GM12878 (cell line): Measurements from ENCODE around the gene CD48. TPM values are rescaled to one million over a fixed set of nuclear protein-coding genes. Genes with fewer than 3 reads are reported as not detected.
A peak's percentile ranks its signal among the peaks of the same experiment; 100 is the strongest.

ENCODE experiments used
- BCLAF1 ChIP-seq: fragments of 450-650 bp; IDR thresholded peaks from 2 replicates; pipeline ENCODE4 v1.6.1; 2017; ENCODE audit warnings: antibody characterized with exemption, mild to moderate bottlenecking, moderate library complexity
- BHLHE40 ChIP-seq, 2 experiments: fragments of 450-650 bp in 1 of 2; IDR thresholded peaks; 2 replicates each; pipeline ENCODE4 v1.6.1; 2011 to 2017; ENCODE audit warnings: low read depth in 2 of 2, borderline replicate concordance in 1 of 2, improper control_type of control experiment in 1 of 2, low read length in 1 of 2, mild to moderate bottlenecking in 1 of 2
- ETV6 ChIP-seq, 2 experiments: fragments of 450-650 bp in 1 of 2; IDR thresholded peaks in 1 of 2; conservative IDR thresholded peaks in 1 of 2; 2 replicates each; pipeline ENCODE4 v1.6.1; 2014; ENCODE audit warnings: antibody characterized with exemption in 1 of 2, borderline replicate concordance in 1 of 2, low read depth in 1 of 2, mild to moderate bottlenecking in 1 of 2, moderate library complexity in 1 of 2
- EZH2 ChIP-seq: IDR thresholded peaks from 2 replicates; pipeline ENCODE4 v1.6.1; 2012; ENCODE audit warnings: low read depth, mild to moderate bottlenecking, control low read depth, inconsistent platforms, low read length, borderline replicate concordance; ENCODE audit not compliant: control insufficient read depth
- FOXM1 ChIP-seq: IDR thresholded peaks from 2 replicates; pipeline ENCODE4 v1.6.1; 2012; ENCODE audit warnings: low read depth, mild to moderate bottlenecking, inconsistent platforms, low read length, moderate library complexity
- NFYB ChIP-seq: IDR thresholded peaks from 2 replicates; pipeline ENCODE4 v1.6.1; 2011; ENCODE audit warnings: low read depth, mild to moderate bottlenecking, low read length, improper control_type of control experiment, moderate library complexity; ENCODE audit not compliant: insufficient read depth
- RFX5 ChIP-seq: IDR thresholded peaks from 2 replicates; pipeline ENCODE4 v1.6.1; 2011; ENCODE audit warnings: low read depth, low read length, improper control_type of control experiment
- SIN3A ChIP-seq: IDR thresholded peaks from 2 replicates; pipeline ENCODE4 v1.6.1; 2012; ENCODE audit warnings: low read depth, low read length, improper control_type of control experiment
- SMAD5 ChIP-seq: IDR thresholded peaks from 2 replicates; pipeline ENCODE4 v1.6.1; 2016; ENCODE audit warnings: antibody characterized with exemption, low read depth
- SUZ12 ChIP-seq: fragments of 200-600 bp; sonication (generic); IDR thresholded peaks from one replicate; pipeline ENCODE4 v1.6.1; 2018; ENCODE audit warnings: antibody characterized with exemption, mild to moderate bottlenecking; ENCODE audit not compliant: unreplicated experiment
- TCF12 ChIP-seq: IDR thresholded peaks from 2 replicates; pipeline ENCODE4 v1.6.1; 2011; ENCODE audit warnings: low read depth, mild to moderate bottlenecking, low read length
- YY1 ChIP-seq: IDR thresholded peaks from 2 replicates; pipeline ENCODE4 v1.6.1; 2011; ENCODE audit warnings: low read depth, mild to moderate bottlenecking, low read length
- ZNF384 ChIP-seq: IDR thresholded peaks from 2 replicates; pipeline ENCODE4 v1.6.1; 2012; ENCODE audit warnings: low read depth, mild to moderate bottlenecking, low read length, improper control_type of control experiment, borderline replicate concordance
- polyA plus RNA-seq, 11 experiments: library from polyadenylated mRNA; depleted of rRNA in 4 of 11; unstranded in 6 of 11; stranded (reverse) in 5 of 11; fragments of >200 nt; fragmentation: Nextera tagmentation in 4 of 11; fragmentation: Illumina TruSeq in 1 of 11; extraction: Ambion mirVana in 4 of 11; extraction: Trizol in 1 of 11; gene quantifications; 1 replicate in 1 of 11; 2 replicates in 10 of 11; pipeline versions ENCODE4 v1.2.1 to v1.2.3, GENCODE V29; 2011 to 2016; ENCODE audit warnings: inconsistent platforms in 2 of 11, missing spikeins in 2 of 11, low read depth in 1 of 11
- total RNA-seq, 4 experiments: library from RNA; depleted of rRNA in 3 of 4; stranded (reverse); fragments of >200 nt in 3 of 4; fragmentation: Illumina TruSeq in 1 of 4; extraction: Trizol in 1 of 4; gene quantifications; 2 replicates each; pipeline versions ENCODE4 v1.2.1 to v1.2.3, GENCODE V29; 2013 to 2021
- TF ChIP-seq, protein P1 (sequence below): fragments of 450-650 bp; formaldehyde crosslinking; IDR thresholded peaks from 2 replicates; pipeline ENCODE4 v1.5.0; 2022; ENCODE audit warnings: mild to moderate bottlenecking, missing genetic modification characterization
- TF ChIP-seq, protein P2 (sequence below): IDR thresholded peaks from 2 replicates; pipeline ENCODE4 v1.6.1; 2011; ENCODE audit warnings: low read depth, low read length, improper control_type of control experiment, borderline replicate concordance
- TF ChIP-seq, protein P3 (sequence below): fragments of 450-650 bp; IDR thresholded peaks from 2 replicates; pipeline ENCODE4 v1.6.1; 2016; ENCODE audit warnings: mild to moderate bottlenecking, moderate library complexity, borderline replicate concordance

Gene CD48
- total and polyA plus RNA-seq, 10 of the 15 experiments (the other 5 are each of a cell fraction or from before 2014, with no cell fraction given) = 302 to 1,315 (median 430) TPM

DNA sequence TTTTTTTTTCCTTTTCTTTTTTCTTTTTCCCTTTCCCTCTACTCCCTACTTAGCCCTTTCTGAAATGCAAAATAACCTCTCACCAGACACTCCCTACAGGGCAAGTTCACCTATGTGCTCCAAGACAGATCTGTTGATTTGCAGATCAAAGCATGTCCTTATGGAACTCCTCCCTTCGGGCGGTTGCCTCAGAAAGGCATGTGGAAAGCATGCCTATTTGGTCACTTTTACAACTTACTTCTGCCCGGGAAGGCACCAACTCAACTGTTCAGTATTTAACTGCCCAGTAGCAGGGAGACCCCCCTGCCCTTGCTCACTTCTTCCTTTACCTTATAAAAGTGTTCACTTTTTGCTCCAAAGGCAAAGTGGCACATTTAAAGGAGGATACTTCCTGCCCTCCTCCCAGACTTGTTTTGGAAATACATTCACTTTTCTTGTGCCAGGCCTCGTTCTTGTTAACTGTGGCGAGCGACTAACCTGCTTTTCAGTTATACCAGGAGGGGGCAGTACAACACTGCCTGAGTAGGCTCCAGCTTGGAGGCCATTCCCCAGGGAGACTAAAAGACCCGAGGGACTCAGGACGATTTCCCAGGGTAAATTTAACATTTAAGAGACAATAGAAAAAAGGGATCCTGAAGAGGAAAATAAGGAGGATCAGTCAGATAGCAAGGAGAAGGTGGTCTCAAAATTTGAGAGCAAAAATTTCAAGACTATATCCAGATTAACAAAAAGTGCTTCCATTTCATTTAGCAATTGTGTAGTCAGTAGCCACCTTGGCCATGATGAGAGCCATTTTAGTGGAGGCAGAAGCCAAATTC, 15.1 kb upstream of the CD48 start (continued):
- TF ChIP-seq BHLHE40 (IDR thresholded peaks at IDR 0.05; ENCODE audit: borderline replicate concordance in 1 of 2, low read depth in 2 of 2, low read length in 1 of 2) (peak in 1 of 2 experiments; percentile 40; a peak in 2 of 4 replicates), SUZ12 (no peak), SMAD5 (no peak), RFX5 (no peak), NFYB (no peak), BCLAF1 (no peak), TCF12 (peak; percentile 96), ZNF384 (peak; percentile 29; the same call in 1 of the 2 replicates), YY1 (peak; percentile 90), ETV6 (conservative IDR thresholded peaks at IDR 0.05 in 1 of 2, IDR thresholded peaks at IDR 0.05 in 1 of 2; ENCODE audit: borderline replicate concordance in 1 of 2, low read depth in 1 of 2) (no peak), FOXM1 (peak; percentile 88), SIN3A (no peak), EZH2 (no peak)
- TF ChIP-seq, protein P1, sequence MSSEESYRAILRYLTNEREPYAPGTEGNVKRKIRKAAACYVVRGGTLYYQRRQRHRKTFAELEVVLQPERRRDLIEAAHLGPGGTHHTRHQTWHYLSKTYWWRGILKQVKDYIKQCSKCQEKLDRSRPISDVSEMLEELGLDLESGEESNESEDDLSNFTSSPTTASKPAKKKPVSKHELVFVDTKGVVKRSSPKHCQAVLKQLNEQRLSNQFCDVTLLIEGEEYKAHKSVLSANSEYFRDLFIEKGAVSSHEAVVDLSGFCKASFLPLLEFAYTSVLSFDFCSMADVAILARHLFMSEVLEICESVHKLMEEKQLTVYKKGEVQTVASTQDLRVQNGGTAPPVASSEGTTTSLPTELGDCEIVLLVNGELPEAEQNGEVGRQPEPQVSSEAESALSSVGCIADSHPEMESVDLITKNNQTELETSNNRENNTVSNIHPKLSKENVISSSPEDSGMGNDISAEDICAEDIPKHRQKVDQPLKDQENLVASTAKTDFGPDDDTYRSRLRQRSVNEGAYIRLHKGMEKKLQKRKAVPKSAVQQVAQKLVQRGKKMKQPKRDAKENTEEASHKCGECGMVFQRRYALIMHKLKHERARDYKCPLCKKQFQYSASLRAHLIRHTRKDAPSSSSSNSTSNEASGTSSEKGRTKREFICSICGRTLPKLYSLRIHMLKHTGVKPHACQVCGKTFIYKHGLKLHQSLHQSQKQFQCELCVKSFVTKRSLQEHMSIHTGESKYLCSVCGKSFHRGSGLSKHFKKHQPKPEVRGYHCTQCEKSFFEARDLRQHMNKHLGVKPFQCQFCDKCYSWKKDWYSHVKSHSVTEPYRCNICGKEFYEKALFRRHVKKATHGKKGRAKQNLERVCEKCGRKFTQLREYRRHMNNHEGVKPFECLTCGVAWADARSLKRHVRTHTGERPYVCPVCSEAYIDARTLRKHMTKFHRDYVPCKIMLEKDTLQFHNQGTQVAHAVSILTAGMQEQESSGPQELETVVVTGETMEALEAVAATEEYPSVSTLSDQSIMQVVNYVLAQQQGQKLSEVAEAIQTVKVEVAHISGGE (CRISPR knock-in tag) = no peak
- TF ChIP-seq, protein P2, sequence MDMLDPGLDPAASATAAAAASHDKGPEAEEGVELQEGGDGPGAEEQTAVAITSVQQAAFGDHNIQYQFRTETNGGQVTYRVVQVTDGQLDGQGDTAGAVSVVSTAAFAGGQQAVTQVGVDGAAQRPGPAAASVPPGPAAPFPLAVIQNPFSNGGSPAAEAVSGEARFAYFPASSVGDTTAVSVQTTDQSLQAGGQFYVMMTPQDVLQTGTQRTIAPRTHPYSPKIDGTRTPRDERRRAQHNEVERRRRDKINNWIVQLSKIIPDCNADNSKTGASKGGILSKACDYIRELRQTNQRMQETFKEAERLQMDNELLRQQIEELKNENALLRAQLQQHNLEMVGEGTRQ = no peak
- TF ChIP-seq, protein P3, sequence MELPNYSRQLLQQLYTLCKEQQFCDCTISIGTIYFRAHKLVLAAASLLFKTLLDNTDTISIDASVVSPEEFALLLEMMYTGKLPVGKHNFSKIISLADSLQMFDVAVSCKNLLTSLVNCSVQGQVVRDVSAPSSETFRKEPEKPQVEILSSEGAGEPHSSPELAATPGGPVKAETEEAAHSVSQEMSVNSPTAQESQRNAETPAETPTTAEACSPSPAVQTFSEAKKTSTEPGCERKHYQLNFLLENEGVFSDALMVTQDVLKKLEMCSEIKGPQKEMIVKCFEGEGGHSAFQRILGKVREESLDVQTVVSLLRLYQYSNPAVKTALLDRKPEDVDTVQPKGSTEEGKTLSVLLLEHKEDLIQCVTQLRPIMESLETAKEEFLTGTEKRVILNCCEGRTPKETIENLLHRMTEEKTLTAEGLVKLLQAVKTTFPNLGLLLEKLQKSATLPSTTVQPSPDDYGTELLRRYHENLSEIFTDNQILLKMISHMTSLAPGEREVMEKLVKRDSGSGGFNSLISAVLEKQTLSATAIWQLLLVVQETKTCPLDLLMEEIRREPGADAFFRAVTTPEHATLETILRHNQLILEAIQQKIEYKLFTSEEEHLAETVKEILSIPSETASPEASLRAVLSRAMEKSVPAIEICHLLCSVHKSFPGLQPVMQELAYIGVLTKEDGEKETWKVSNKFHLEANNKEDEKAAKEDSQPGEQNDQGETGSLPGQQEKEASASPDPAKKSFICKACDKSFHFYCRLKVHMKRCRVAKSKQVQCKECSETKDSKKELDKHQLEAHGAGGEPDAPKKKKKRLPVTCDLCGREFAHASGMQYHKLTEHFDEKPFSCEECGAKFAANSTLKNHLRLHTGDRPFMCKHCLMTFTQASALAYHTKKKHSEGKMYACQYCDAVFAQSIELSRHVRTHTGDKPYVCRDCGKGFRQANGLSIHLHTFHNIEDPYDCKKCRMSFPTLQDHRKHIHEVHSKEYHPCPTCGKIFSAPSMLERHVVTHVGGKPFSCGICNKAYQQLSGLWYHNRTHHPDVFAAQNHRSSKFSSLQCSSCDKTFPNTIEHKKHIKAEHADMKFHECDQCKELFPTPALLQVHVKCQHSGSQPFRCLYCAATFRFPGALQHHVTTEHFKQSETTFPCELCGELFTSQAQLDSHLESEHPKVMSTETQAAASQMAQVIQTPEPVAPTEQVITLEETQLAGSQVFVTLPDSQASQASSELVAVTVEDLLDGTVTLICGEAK = no peak; the same call in 1 of the 2 replicates
